HCT116 (cell line): ENCODE results near the gene CHML. TPM values are rescaled to one million over a fixed set of nuclear protein-coding genes. Genes with fewer than 3 reads are reported as not detected.

Experiments
- ATAC-seq: fragments of 200-7000 bp; cut with Tn5 transposase; 2 replicates; pipeline ENCODE4 v1.9.1; 2020; ENCODE audit warnings: mild to moderate bottlenecking, moderate library complexity
- BruUV-seq: library from RNA; stranded (reverse); fragments of 400-500 nt; replicated peaks from 2 replicates; lab custom pipeline; 2021; lab: Mats Ljungman, UMichigan
- CTCF ChIA-PET: fragments of 300-600 bp; sonication (Branson Sonifier 250); formaldehyde crosslinking; loops from one replicate; lab custom pipeline; 2021; ENCODE audit warnings: antibody characterized with exemption; lab: Charles Lee
- POLR2A ChIA-PET: fragments of 300-600, 350-600 bp; sonication (Branson Sonifier 250); formaldehyde crosslinking; loops from one replicate; lab custom pipeline; 2021; ENCODE audit warnings: antibody characterized with exemption; lab: Charles Lee
- RAD21 ChIA-PET, 2 experiments: fragments of 300-600 bp; sonication (Branson Sonifier 250); formaldehyde crosslinking; loops; one replicate each; lab custom pipeline; 2023; ENCODE audit warnings: low total read pairs in 2 of 2; ENCODE audit not compliant: uncharacterized antibody in 2 of 2, unreplicated experiment in 2 of 2, low non-redundant PET in 1 of 2; lab: Charles Lee
- DNase-seq: peaks from one replicate; pipeline ENCODE4 v3.0.0-alpha.2; 2010; ENCODE audit warnings: low read depth, low spot score
- H2AFZ ChIP-seq: fragments of 200-600 bp; shearing (Covaris generic), sonication (generic); 2 replicates; pipeline ENCODE4 v1.6.1; 2017; ENCODE audit warnings: low read depth, mixed run types, mixed read lengths, antibody characterized with exemption, low read length; ENCODE audit not compliant: poor library complexity, severe bottlenecking
- H3K27ac ChIP-seq: 2 replicates; pipeline ENCODE4 v1.5.1; 2012; ENCODE audit warnings: low read depth, low read length
- H3K27me3 ChIP-seq: fragments of 200-600 bp; sonication (generic); 2 replicates; pipeline ENCODE4 v1.6.1; 2016; ENCODE audit warnings: mixed run types, low read length, mixed read lengths; ENCODE audit not compliant: insufficient read depth
- H3K36me3 ChIP-seq, 2 experiments: fragments of 200-500 bp in 1 of 2; fragments of 200-600 bp in 1 of 2; sonication (Bioruptor generic) in 1 of 2; sonication (generic) in 1 of 2; 2 replicates each; pipeline versions ENCODE4 v1.5.1 to v1.6.1; 2014 to 2016; ENCODE audit warnings: low read length in 2 of 2, inconsistent platforms in 1 of 2, mixed read lengths in 1 of 2, mixed run types in 1 of 2; ENCODE audit not compliant: insufficient read depth in 2 of 2, control insufficient read depth in 1 of 2
- H3K4me1 ChIP-seq, 2 experiments: fragments of 200-600 bp in 1 of 2; sonication (generic) in 1 of 2; 2 replicates each; pipeline versions ENCODE4 v1.5.1 to v1.6.1; 2012 to 2017; ENCODE audit warnings: low read length in 2 of 2, inconsistent platforms in 1 of 2, mild to moderate bottlenecking in 1 of 2, mixed read lengths in 1 of 2, mixed run types in 1 of 2, moderate library complexity in 1 of 2; ENCODE audit not compliant: insufficient read depth in 2 of 2, control insufficient read depth in 1 of 2
- H3K4me2 ChIP-seq: fragments of 200-600 bp; sonication (generic); 2 replicates; pipeline ENCODE4 v1.6.1; 2017; ENCODE audit warnings: mixed run types, low read length, mixed read lengths
- H3K4me3 ChIP-seq, 2 experiments: fragments of 200-600 bp in 1 of 2; sonication (generic) in 1 of 2; replicated peaks in 1 of 2; 2 replicates each; pipeline ENCODE4 v1.5.1; 2011 to 2016; ENCODE audit warnings: low read length in 2 of 2, control low read depth in 1 of 2, low read depth in 1 of 2, mild to moderate bottlenecking in 1 of 2, mixed read lengths in 1 of 2, mixed run types in 1 of 2
- H3K79me2 ChIP-seq: fragments of 200-600 bp; sonication (generic); 2 replicates; pipeline ENCODE4 v1.6.1; 2017; ENCODE audit warnings: mild to moderate bottlenecking, mixed run types, low read length, moderate library complexity, mixed read lengths; ENCODE audit not compliant: insufficient read depth
- H3K9ac ChIP-seq: fragments of 200-600 bp; sonication (generic); 2 replicates; pipeline ENCODE4 v1.6.1; 2016; ENCODE audit warnings: low read length, mixed read lengths
- H3K9me2 ChIP-seq: fragments of 200-600 bp; sonication (generic), shearing (Covaris generic); 2 replicates; pipeline ENCODE4 v1.6.1; 2017; ENCODE audit warnings: mixed run types, mild to moderate bottlenecking, moderate library complexity; ENCODE audit not compliant: insufficient read depth
- H3K9me3 ChIP-seq, 2 experiments: fragments of 200-500 bp in 1 of 2; fragments of 200-600 bp in 1 of 2; sonication (Bioruptor generic) in 1 of 2; sonication (generic) in 1 of 2; 2 replicates each; pipeline ENCODE4 v1.6.1; 2014 to 2017; ENCODE audit warnings: low read length in 2 of 2, mixed read lengths in 2 of 2, inconsistent platforms in 1 of 2, low read depth in 1 of 2, mild to moderate bottlenecking in 1 of 2, mixed run types in 1 of 2, moderate library complexity in 1 of 2; ENCODE audit not compliant: control insufficient read depth in 1 of 2, insufficient read depth in 1 of 2
- H4K20me1 ChIP-seq: fragments of 200-600 bp; sonication (generic), shearing (Covaris generic); 2 replicates; pipeline ENCODE4 v1.6.1; 2017; ENCODE audit warnings: mixed run types, mild to moderate bottlenecking, moderate library complexity; ENCODE audit not compliant: insufficient read depth
- CBX3 ChIP-seq: IDR thresholded peaks from 2 replicates; pipeline ENCODE4 v1.6.1; 2012; ENCODE audit warnings: low read depth
- CEBPB ChIP-seq: IDR thresholded peaks from 2 replicates; pipeline ENCODE4 v1.6.1; 2012; ENCODE audit warnings: low read depth
- EGR1 ChIP-seq: IDR thresholded peaks from 2 replicates; pipeline ENCODE4 v1.6.1; 2012; ENCODE audit warnings: low read depth
- EZH2 ChIP-seq: fragments of 200-600 bp; sonication (generic); IDR thresholded peaks from 2 replicates; pipeline ENCODE4 v1.6.1; 2017; ENCODE audit warnings: antibody characterized with exemption, mixed run types
- FOSL1 ChIP-seq: IDR thresholded peaks from 2 replicates; pipeline ENCODE4 v1.6.1; 2012; ENCODE audit warnings: low read depth
- JUND ChIP-seq: IDR thresholded peaks from 2 replicates; pipeline ENCODE4 v1.6.1; 2012
- POLR2AphosphoS5 ChIP-seq: IDR thresholded peaks from 2 replicates; pipeline ENCODE4 v1.6.1; 2011; ENCODE audit warnings: mild to moderate bottlenecking, low read depth, low read length, moderate library complexity
- SIN3A ChIP-seq: IDR thresholded peaks from 2 replicates; pipeline ENCODE4 v1.6.1; 2012; ENCODE audit warnings: low read depth
- SP1 ChIP-seq: IDR thresholded peaks from 2 replicates; pipeline ENCODE4 v1.6.1; 2012; ENCODE audit warnings: low read depth
- SRF ChIP-seq: IDR thresholded peaks from 2 replicates; pipeline ENCODE4 v1.6.1; 2012; ENCODE audit warnings: low read depth
- intact Hi-C: fragments of 100-400 bp; cut with micrococcal nuclease; formaldehyde crosslinking; loops from 2 replicates; pipeline ENCODE4 v1.10.0; 2022
- total RNA-seq: library from RNA; stranded (reverse); gene quantifications from one replicate; pipeline ENCODE4 v1.2.1, GENCODE V29; 2021; ENCODE audit not compliant: unreplicated experiment
- TF ChIP-seq, protein P1 (sequence below): IDR thresholded peaks from 2 replicates; pipeline ENCODE4 v1.6.1; 2012; ENCODE audit warnings: low read depth
- TF ChIP-seq, protein P2 (sequence below), 3 experiments: fragments of 200-600 bp in 1 of 3; sonication (generic) in 1 of 3; IDR thresholded peaks in 2 of 3; conservative IDR thresholded peaks in 1 of 3; 2 replicates each; pipeline ENCODE4 v1.5.1; 2012 to 2017; ENCODE audit warnings: low read depth in 2 of 3, low read length in 2 of 3, antibody characterized with exemption in 1 of 3, borderline replicate concordance in 1 of 3, control low read depth in 1 of 3, mild to moderate bottlenecking in 1 of 3, mixed read lengths in 1 of 3, mixed run types in 1 of 3, moderate library complexity in 1 of 3; ENCODE audit not compliant: insufficient read depth in 1 of 3
- TF ChIP-seq, protein P3 (sequence below): IDR thresholded peaks from 2 replicates; pipeline ENCODE4 v1.6.1; 2011; ENCODE audit warnings: mild to moderate bottlenecking, low read length, moderate library complexity; ENCODE audit not compliant: insufficient replicate concordance; ENCODE audit errors: extremely low read depth

Gene CHML
- total RNA-seq, 1 experiment from 2014 or later: 9.7 TPM

DNA sequence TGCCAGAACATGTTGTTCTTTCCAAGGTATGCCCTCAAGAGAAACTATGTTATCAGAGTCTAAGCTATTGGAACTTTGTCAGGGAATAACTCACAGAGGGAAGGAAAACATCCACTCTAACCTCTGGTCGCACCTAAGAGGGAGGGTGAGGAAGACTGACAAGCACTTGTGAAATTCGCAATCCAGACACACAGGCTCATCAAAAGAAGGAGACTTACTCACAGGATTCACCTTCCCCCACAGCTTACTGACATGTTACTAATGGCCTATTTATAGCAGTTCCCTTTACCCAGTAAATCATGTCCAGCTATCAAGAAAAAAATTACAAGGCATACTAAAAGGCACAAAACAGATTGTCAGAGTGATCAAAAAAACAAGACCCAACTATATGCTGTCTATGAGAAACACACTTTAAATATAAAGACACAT, 48.8 kb upstream of the CHML start:
- Histone ChIP-seq H3K9me3 (no peaks in the 10 kb centered on the region), H3K4me2 (peak overlapping the region; percentile 40), H2AFZ (no peak overlapping the region), H3K4me1 (peaks cover 0 to 15% of the 10 kb centered on the region in 2 experiments; a peak in 2 of 4 replicates), H3K27me3 (no peaks in the 10 kb centered on the region), H3K36me3 (no peaks in the 10 kb centered on the region), H4K20me1 (no peaks in the 10 kb centered on the region), H3K9me2 (peaks cover 3% of the 10 kb centered on the region; the same call in 1 of the 2 replicates), H3K79me2 (no peaks in the 10 kb centered on the region), H3K4me3 (peak overlapping the region in 1 of 2 experiments; percentile 6; a peak in 2 of 4 replicates), H3K27ac (no peak overlapping the region), H3K9ac (no peak overlapping the region)
- CTCF ChIA-PET: no interaction called here
- POLR2A ChIA-PET: no interaction called here
- no TSS peak for BruUV-seq
- DNase-seq (no peak), ATAC-seq (no peak)
- RAD21 ChIA-PET: no interaction called here
- intact Hi-C loops: no loop called here
- TF ChIP-seq SP1: peak; percentile 40
- TF ChIP-seq CEBPB: peak; percentile 60
- TF ChIP-seq SRF: no peak
- TF ChIP-seq FOSL1: peak; percentile 36; the same call in 1 of the 2 replicates
- no peak for TF ChIP-seq EZH2
- no peak for TF ChIP-seq EGR1
- TF ChIP-seq CBX3: no peak
- peak; percentile 15; the same call in 1 of the 2 replicates for TF ChIP-seq JUND

- H3K9ac ChIP-seq: no peak overlapping the region
- ATAC-seq: no peak
- H3K9me3 ChIP-seq: no peaks in the 10 kb centered on the region
- H2AFZ ChIP-seq: no peak overlapping the region
- H4K20me1 ChIP-seq: no peaks in the 10 kb centered on the region
- H3K27ac ChIP-seq: no peak overlapping the region
- intact Hi-C loops: no loop called here
- H3K4me3 ChIP-seq: no peak overlapping the region
- H3K27me3 ChIP-seq: peaks cover 10% of the 10 kb centered on the region; the same call in 1 of the 2 replicates
- no peak overlapping the region for H3K4me2 ChIP-seq
- POLR2A ChIA-PET: no interaction called here
- CTCF ChIA-PET: no interaction called here
- H3K9me2 ChIP-seq: no peaks in the 10 kb centered on the region
- no TSS peak for BruUV-seq
- DNase-seq: no peak
- no peaks in the 10 kb centered on the region for H3K79me2 ChIP-seq
- RAD21 ChIA-PET: no interaction called here
- H3K4me1 ChIP-seq: peaks cover 0 to 7% of the 10 kb centered on the region in 2 experiments; a peak in 2 of 4 replicates
- H3K36me3 ChIP-seq: no peaks in the 10 kb centered on the region
- TF ChIP-seq FOSL1 (no peak), SP1 (no peak), SIN3A (no peak), JUND (no peak), POLR2AphosphoS5 (no peak), CBX3 (no peak)
- TF ChIP-seq, protein P1, sequence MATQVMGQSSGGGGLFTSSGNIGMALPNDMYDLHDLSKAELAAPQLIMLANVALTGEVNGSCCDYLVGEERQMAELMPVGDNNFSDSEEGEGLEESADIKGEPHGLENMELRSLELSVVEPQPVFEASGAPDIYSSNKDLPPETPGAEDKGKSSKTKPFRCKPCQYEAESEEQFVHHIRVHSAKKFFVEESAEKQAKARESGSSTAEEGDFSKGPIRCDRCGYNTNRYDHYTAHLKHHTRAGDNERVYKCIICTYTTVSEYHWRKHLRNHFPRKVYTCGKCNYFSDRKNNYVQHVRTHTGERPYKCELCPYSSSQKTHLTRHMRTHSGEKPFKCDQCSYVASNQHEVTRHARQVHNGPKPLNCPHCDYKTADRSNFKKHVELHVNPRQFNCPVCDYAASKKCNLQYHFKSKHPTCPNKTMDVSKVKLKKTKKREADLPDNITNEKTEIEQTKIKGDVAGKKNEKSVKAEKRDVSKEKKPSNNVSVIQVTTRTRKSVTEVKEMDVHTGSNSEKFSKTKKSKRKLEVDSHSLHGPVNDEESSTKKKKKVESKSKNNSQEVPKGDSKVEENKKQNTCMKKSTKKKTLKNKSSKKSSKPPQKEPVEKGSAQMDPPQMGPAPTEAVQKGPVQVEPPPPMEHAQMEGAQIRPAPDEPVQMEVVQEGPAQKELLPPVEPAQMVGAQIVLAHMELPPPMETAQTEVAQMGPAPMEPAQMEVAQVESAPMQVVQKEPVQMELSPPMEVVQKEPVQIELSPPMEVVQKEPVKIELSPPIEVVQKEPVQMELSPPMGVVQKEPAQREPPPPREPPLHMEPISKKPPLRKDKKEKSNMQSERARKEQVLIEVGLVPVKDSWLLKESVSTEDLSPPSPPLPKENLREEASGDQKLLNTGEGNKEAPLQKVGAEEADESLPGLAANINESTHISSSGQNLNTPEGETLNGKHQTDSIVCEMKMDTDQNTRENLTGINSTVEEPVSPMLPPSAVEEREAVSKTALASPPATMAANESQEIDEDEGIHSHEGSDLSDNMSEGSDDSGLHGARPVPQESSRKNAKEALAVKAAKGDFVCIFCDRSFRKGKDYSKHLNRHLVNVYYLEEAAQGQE: no peak
- TF ChIP-seq, protein P2, sequence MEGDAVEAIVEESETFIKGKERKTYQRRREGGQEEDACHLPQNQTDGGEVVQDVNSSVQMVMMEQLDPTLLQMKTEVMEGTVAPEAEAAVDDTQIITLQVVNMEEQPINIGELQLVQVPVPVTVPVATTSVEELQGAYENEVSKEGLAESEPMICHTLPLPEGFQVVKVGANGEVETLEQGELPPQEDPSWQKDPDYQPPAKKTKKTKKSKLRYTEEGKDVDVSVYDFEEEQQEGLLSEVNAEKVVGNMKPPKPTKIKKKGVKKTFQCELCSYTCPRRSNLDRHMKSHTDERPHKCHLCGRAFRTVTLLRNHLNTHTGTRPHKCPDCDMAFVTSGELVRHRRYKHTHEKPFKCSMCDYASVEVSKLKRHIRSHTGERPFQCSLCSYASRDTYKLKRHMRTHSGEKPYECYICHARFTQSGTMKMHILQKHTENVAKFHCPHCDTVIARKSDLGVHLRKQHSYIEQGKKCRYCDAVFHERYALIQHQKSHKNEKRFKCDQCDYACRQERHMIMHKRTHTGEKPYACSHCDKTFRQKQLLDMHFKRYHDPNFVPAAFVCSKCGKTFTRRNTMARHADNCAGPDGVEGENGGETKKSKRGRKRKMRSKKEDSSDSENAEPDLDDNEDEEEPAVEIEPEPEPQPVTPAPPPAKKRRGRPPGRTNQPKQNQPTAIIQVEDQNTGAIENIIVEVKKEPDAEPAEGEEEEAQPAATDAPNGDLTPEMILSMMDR (IDR thresholded peaks at IDR 0.05 in 2 of 3, conservative IDR thresholded peaks at IDR 0.05 in 1 of 3; ENCODE audit: borderline replicate concordance in 1 of 3, insufficient read depth in 1 of 3, low read depth in 2 of 3, low read length in 2 of 3): no peak
- TF ChIP-seq, protein P3, sequence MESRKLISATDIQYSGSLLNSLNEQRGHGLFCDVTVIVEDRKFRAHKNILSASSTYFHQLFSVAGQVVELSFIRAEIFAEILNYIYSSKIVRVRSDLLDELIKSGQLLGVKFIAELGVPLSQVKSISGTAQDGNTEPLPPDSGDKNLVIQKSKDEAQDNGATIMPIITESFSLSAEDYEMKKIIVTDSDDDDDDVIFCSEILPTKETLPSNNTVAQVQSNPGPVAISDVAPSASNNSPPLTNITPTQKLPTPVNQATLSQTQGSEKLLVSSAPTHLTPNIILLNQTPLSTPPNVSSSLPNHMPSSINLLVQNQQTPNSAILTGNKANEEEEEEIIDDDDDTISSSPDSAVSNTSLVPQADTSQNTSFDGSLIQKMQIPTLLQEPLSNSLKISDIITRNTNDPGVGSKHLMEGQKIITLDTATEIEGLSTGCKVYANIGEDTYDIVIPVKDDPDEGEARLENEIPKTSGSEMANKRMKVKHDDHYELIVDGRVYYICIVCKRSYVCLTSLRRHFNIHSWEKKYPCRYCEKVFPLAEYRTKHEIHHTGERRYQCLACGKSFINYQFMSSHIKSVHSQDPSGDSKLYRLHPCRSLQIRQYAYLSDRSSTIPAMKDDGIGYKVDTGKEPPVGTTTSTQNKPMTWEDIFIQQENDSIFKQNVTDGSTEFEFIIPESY: no peak
Observed at GRCh38 chr1:241684108-241684507, 43.9 kb upstream of the CHML start.
